ENCODE results near the gene WDR26.

The WDR26 gene

DNA sequence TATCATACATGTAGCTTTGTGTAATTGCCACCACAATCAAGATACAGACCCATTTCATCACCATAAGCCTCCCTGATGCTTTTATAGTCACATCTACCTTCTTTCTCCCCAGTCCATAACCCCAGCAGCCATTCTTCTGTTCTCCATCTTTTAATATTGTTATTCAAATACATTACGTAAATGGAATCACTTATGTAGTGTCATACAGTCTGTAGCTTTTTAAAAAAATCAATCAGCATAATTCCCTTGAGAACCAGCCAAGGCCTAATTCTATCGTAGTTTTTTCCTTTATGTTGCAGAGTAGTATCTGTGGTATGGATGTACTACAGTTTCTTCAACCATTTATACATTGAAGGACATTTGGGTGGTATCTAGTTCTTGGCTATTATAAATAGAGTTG lies 31.6 kb upstream of the WDR26 start:
- no peak for DNase-seq (ENCODE audit: extremely low spot score)
- ChIA-PET CTCF (interaction anchor here (0.5 kb wide), 1 partner anchor 102 kb away, joined by 3 read pairs; no protein-coding TSS in a partner anchor), POLR2A (no interaction called here)
- TF ChIP-seq BHLHE40 (IDR thresholded peaks at IDR 0.05; ENCODE audit: borderline replicate concordance) (no peak), TARDBP (IDR thresholded peaks at IDR 0.05) (no peak), ELF4 (IDR thresholded peaks at IDR 0.05) (no peak), CTBP1 (IDR thresholded peaks at IDR 0.05; ENCODE audit: borderline replicate concordance) (no peak), FOXM1 (IDR thresholded peaks at IDR 0.05; ENCODE audit: borderline replicate concordance) (no peak), HDGF (IDR thresholded peaks at IDR 0.05; ENCODE audit: borderline replicate concordance) (no peak), FOXA1 (IDR thresholded peaks at IDR 0.05) (no peak), ZNF384 (IDR thresholded peaks at IDR 0.05) (no peak), LEF1 (IDR thresholded peaks at IDR 0.05; ENCODE audit: borderline replicate concordance) (no peak)

DNA sequence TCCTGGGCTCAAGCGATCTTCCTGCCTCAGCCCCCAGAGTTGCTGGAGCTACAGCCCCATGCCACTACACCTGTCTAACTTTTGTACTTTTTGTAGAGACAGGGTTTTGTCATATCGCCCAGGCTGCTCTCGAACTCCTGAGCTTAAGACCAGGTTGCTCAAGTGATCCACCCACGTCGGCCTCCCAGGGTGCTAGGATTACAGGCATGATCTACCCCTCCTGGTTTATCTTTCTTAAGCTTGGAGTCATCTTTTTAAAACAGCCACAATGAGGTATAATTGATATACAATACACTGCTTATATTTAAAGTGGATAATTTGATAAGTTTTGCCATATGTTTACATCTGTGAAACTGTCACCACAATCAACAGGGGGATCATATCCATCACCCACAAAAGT lies 25.4 kb upstream of the WDR26 start:
- TF ChIP-seq, protein P1, sequence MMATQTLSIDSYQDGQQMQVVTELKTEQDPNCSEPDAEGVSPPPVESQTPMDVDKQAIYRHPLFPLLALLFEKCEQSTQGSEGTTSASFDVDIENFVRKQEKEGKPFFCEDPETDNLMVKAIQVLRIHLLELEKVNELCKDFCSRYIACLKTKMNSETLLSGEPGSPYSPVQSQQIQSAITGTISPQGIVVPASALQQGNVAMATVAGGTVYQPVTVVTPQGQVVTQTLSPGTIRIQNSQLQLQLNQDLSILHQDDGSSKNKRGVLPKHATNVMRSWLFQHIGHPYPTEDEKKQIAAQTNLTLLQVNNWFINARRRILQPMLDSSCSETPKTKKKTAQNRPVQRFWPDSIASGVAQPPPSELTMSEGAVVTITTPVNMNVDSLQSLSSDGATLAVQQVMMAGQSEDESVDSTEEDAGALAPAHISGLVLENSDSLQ (IDR thresholded peaks at IDR 0.05), result no peak
- TF ChIP-seq LEF1 (IDR thresholded peaks at IDR 0.05; ENCODE audit: borderline replicate concordance) (no peak), FOXA1 (IDR thresholded peaks at IDR 0.05) (no peak), ARNT (IDR thresholded peaks at IDR 0.05) (no peak), TARDBP (IDR thresholded peaks at IDR 0.05) (no peak), HDGF (IDR thresholded peaks at IDR 0.05; ENCODE audit: borderline replicate concordance) (no peak), ELF4 (IDR thresholded peaks at IDR 0.05) (no peak), SUZ12 (IDR thresholded peaks at IDR 0.05) (no peak), FOXM1 (IDR thresholded peaks at IDR 0.05; ENCODE audit: borderline replicate concordance) (no peak), ZNF384 (IDR thresholded peaks at IDR 0.05) (no peak), SP1 (IDR thresholded peaks at IDR 0.05) (no peak), L3MBTL2 (conservative IDR thresholded peaks at IDR 0.05) (no peak)
- ChIA-PET CTCF (no interaction called here), POLR2A (no interaction called here)

DNA sequence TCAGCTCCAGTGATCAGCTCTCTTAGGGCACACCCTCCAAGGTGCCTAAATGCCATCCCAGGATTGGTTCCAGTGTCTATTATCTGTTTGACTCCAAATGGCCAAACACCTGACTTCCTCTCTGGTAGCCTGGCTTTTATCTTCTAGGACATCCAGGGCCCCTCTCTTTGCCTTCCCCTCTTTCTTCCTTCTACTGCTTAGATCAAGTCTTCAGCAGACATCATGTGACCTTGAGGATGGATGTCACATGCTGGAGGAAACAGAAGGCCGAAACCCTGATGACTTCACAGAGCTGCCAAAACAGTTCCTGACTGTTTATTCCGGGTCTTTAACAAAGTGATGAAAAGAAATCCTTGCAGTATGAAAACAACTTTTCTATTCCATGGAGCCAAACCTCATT lies 24.4 kb upstream of the WDR26 start:
- TF ChIP-seq SUZ12 (IDR thresholded peaks at IDR 0.05) (no peak), FOXA1 (IDR thresholded peaks at IDR 0.05) (no peak), ZNF384 (IDR thresholded peaks at IDR 0.05) (no peak), LEF1 (IDR thresholded peaks at IDR 0.05; ENCODE audit: borderline replicate concordance) (no peak), ELF4 (IDR thresholded peaks at IDR 0.05) (no peak), CTBP1 (IDR thresholded peaks at IDR 0.05; ENCODE audit: borderline replicate concordance) (no peak), FOXM1 (IDR thresholded peaks at IDR 0.05; ENCODE audit: borderline replicate concordance) (no peak), FOXK2 (IDR thresholded peaks at IDR 0.05) (no peak), BHLHE40 (IDR thresholded peaks at IDR 0.05; ENCODE audit: borderline replicate concordance) (no peak), TARDBP (IDR thresholded peaks at IDR 0.05) (no peak), L3MBTL2 (conservative IDR thresholded peaks at IDR 0.05) (no peak)
- TF ChIP-seq, protein P1 (IDR thresholded peaks at IDR 0.05), result no peak
- no peak for DNase-seq (ENCODE audit: extremely low spot score)
- ChIA-PET POLR2A (no interaction called here), CTCF (interaction anchor here (0.5 kb wide), 1 partner anchor 23 kb away, joined by 4 read pairs; no protein-coding TSS in a partner anchor)

More for the DNA sequence above, 25.4 kb upstream of the WDR26 start:
- no peak for DNase-seq (ENCODE audit: extremely low spot score)

DNA sequence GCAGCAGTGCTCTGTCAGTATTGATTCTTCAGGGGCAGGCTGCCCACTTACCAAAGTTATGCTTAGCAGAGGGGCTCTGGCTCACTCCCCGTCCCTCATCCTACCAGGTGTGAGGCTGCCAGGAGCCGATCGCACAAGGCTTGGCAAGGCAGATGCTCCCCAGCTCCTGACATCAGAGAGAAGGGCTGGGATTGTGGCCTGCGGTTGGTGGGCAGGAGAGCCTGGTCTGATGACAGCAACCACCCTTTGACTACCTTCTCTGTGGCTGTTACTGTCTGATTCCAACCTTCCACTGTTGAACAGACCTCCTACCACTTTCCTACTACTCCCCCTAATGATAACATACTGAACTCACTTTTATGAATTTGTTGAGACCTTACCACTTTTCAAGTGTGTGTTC lies 23.7 kb upstream of the WDR26 start:
- ChIA-PET CTCF (interaction anchor here (0.7 to 1.8 kb wide), 4 partner anchors 10 to 393 kb away, joined by 3 to 11 read pairs (median 8); no protein-coding TSS in a partner anchor), POLR2A (interaction anchor here (1.5 kb wide), 1 partner anchor 128 kb away, joined by 3 read pairs; the partner anchor contains the start of gene NVL)
- TF ChIP-seq SUZ12 (IDR thresholded peaks at IDR 0.05) (no peak), LEF1 (IDR thresholded peaks at IDR 0.05; ENCODE audit: borderline replicate concordance) (no peak), L3MBTL2 (conservative IDR thresholded peaks at IDR 0.05) (no peak), NFRKB (IDR thresholded peaks at IDR 0.05) (no peak), ARNT (IDR thresholded peaks at IDR 0.05) (no peak), TARDBP (IDR thresholded peaks at IDR 0.05) (no peak)
- no peak for DNase-seq (ENCODE audit: extremely low spot score)

DNA sequence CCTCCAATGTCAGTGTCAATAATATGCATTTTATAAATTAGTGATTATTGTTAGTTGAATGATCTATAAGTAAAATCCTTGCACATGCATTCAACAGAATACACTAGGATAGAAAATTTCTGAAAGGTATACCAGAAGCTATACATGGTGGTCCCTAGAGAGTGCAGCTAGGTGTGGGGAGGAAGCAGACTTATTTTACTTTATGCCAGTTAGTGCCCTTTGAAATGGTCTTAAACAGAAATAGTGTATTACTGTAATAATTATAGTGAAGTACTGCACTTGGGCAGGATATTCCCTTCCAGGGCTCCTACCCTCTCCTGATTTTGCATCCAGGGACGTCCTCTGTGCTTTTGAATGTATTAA lies 23.2 kb upstream of the WDR26 start:
- no peak for TF ChIP-seq HDGF (IDR thresholded peaks at IDR 0.05; ENCODE audit: borderline replicate concordance)
- ChIA-PET POLR2A (interaction anchor here (1.0 to 2.3 kb wide), 3 partner anchors 23 to 128 kb away, joined by 3 to 8 read pairs (median 4); partner anchors contain the start of genes NVL and WDR26), CTCF (interaction anchor here (0.6 to 1.8 kb wide), 13 partner anchors 10 to 1315 kb away, joined by 3 to 11 read pairs (median 4); partner anchors contain the start of gene TLR5)
- no peak for DNase-seq (ENCODE audit: extremely low spot score)

DNA sequence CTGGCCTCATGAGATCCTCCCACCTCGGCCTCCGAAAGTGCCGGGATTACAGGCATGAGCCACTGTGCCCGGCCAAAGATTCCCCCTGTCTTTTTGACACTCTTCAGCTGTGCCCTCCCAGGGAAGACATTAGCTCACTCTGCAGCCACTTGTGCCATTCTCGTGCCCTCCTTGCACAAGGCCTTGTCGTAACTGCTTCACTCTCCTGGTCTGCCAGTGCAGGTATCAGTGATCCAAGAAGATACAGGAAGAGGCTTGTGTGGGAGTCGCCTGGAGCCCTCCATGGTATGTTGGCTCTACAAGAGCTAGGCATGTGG lies 22.0 kb upstream of the WDR26 start:
- no peak for TF ChIP-seq SUZ12 (IDR thresholded peaks at IDR 0.05)
- no peak for TF ChIP-seq L3MBTL2 (conservative IDR thresholded peaks at IDR 0.05)
- TF ChIP-seq FOXK2 (IDR thresholded peaks at IDR 0.05), result no peak
- TF ChIP-seq FOXA1 (IDR thresholded peaks at IDR 0.05), result no peak
- no peak for TF ChIP-seq ZNF384 (IDR thresholded peaks at IDR 0.05)
- DNase-seq (ENCODE audit: extremely low spot score), result no peak
- POLR2A ChIA-PET, result interaction anchor here (2.3 kb wide), 1 partner anchor 22 kb away, joined by 8 read pairs; the partner anchor contains the start of gene WDR26
- CTCF ChIA-PET, result interaction anchor here (1.0 to 1.8 kb wide), 3 partner anchors 9 to 78 kb away, joined by 4 to 10 read pairs (median 6); no protein-coding TSS in a partner anchor

DNA sequence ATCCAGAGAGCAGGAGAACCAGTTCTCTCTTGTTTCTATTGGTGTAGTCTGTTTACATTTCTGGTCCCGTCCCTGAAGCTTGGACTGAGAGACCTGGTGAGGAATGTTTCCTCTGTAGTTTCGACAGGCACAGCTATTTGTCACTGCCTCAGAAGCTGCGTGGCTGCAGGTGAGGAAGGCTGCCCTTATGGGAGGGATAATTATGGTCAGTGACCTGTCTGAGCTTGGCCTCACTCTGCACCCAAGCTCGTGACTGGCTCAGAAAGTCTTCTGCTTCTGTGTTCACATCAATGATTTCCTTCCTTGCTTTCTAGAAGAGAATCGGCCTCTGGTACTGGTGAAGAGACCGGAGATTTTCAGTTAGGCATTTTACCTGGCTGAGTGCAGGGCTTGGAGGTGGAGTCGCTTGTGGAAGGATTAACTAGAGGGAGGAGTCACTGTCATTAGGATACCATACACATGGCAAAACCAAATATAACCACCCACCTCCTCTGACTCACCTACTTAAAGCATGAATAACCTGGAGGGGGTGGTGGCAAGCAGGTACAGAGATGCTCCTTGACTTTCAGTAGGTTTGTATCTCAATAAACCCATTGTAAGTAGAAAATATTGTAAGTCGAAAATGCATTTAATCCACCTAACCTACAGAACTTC lies 19.9 kb upstream of the WDR26 start:
- no peak for DNase-seq (ENCODE audit: extremely low spot score)
- TF ChIP-seq, protein P1 (IDR thresholded peaks at IDR 0.05), result no peak
- TF ChIP-seq ZNF384 (IDR thresholded peaks at IDR 0.05) (no peak), NFRKB (IDR thresholded peaks at IDR 0.05) (no peak)
- CTCF ChIA-PET, result no interaction called here
- POLR2A ChIA-PET, result interaction anchor here (1.1 to 1.6 kb wide), 2 partner anchors 20 to 21 kb away, joined by 4 to 5 read pairs; partner anchors contain the start of gene WDR26

Data from HEK293T (cell line).